Subcutaneous abdominal adipose tissue (tissue), 5 donors: ENCODE measurements around the gene ROR1.

Source experiments
- H3K27ac ChIP-seq: one replicate; pipeline ENCODE4 v1.7.0; 2013; ENCODE audit warnings: low read depth, mild to moderate bottlenecking, inconsistent platforms, low read length, moderate library complexity
- H3K27me3 ChIP-seq, 5 donors: one replicate each; pipeline ENCODE4 v1.7.0; 2013; ENCODE audit warnings: low read length in 5 of 5, inconsistent platforms in 1 of 5; ENCODE audit not compliant: control insufficient read depth in 5 of 5, insufficient read depth in 4 of 5
- H3K36me3 ChIP-seq, 5 donors: one replicate each; pipeline ENCODE4 v1.7.0; 2013; ENCODE audit warnings: low read length in 5 of 5; ENCODE audit not compliant: control insufficient read depth in 5 of 5, insufficient read depth in 5 of 5
- H3K4me1 ChIP-seq, 5 donors: one replicate each; pipeline ENCODE4 v1.7.0; 2013; ENCODE audit warnings: low read length in 5 of 5, mild to moderate bottlenecking in 3 of 5, moderate library complexity in 1 of 5; ENCODE audit not compliant: control insufficient read depth in 5 of 5, insufficient read depth in 5 of 5
- H3K4me3 ChIP-seq, 5 donors: one replicate each; pipeline ENCODE4 v1.7.0; 2013; ENCODE audit warnings: low read length in 5 of 5, low read depth in 1 of 5
- H3K9ac ChIP-seq, 5 donors: one replicate each; pipeline ENCODE4 v1.7.0; 2013; ENCODE audit warnings: low read length in 5 of 5, mild to moderate bottlenecking in 4 of 5, moderate library complexity in 3 of 5
- H3K9me3 ChIP-seq, 5 donors: one replicate each; pipeline ENCODE4 v1.7.0; 2013; ENCODE audit warnings: low read length in 5 of 5; ENCODE audit not compliant: control insufficient read depth in 5 of 5
- donor health status: healthy.
- donor health status: healthy.
- donor health status: healthy.
- donor health status: healthy.
- donor health status: healthy.

Gene ROR1

GRCh38 chr1:64121766-64122385, 348.1 kb downstream of the ROR1 start:
- H3K4me3 ChIP-seq: no peak overlapping the region
- H3K9ac ChIP-seq: no peak overlapping the region
- no peak overlapping the region for H3K27ac ChIP-seq
- no peaks in the 10 kb centered on the region for H3K9me3 ChIP-seq
- H3K4me1 ChIP-seq: no peaks in the 10 kb centered on the region
- H3K27me3 ChIP-seq: no peaks in the 10 kb centered on the region
- H3K36me3 ChIP-seq: no peaks in the 10 kb centered on the region

- H3K4me1 ChIP-seq: no peaks in the 10 kb centered on the region
- no peak overlapping the region for H3K27ac ChIP-seq
- no peaks in the 10 kb centered on the region for H3K36me3 ChIP-seq
- H3K27me3 ChIP-seq: no peaks in the 10 kb centered on the region
- H3K9me3 ChIP-seq: no peaks in the 10 kb centered on the region
- H3K9ac ChIP-seq: no peak overlapping the region
- no peak overlapping the region for H3K4me3 ChIP-seq
These were observed 348.8 kb downstream of the ROR1 start for GRCh38 chr1:64122588-64122987.

- Histone ChIP-seq H3K9me3 (no peaks in the 10 kb centered on the region), H3K4me3 (no peak overlapping the region), H3K27ac (no peak overlapping the region), H3K9ac (no peak overlapping the region), H3K4me1 (no peaks in the 10 kb centered on the region), H3K36me3 (no peaks in the 10 kb centered on the region), H3K27me3 (no peaks in the 10 kb centered on the region)
These were observed 351.1 kb downstream of the ROR1 start for GRCh38 chr1:64124704-64125440.

GRCh38 chr1:64126581-64126980, 352.8 kb downstream of the ROR1 start:
- no peak overlapping the region for H3K27ac ChIP-seq
- no peak overlapping the region for H3K4me3 ChIP-seq
- no peaks in the 10 kb centered on the region for H3K9me3 ChIP-seq
- no peaks in the 10 kb centered on the region for H3K36me3 ChIP-seq
- H3K9ac ChIP-seq: no peak overlapping the region
- H3K27me3 ChIP-seq: no peaks in the 10 kb centered on the region
- no peaks in the 10 kb centered on the region for H3K4me1 ChIP-seq

- H3K36me3 ChIP-seq: no peaks in the 10 kb centered on the region
- H3K4me3 ChIP-seq: no peak overlapping the region
- H3K9ac ChIP-seq: no peak overlapping the region
- H3K27ac ChIP-seq: no peak overlapping the region
- H3K9me3 ChIP-seq: no peaks in the 10 kb centered on the region
- no peaks in the 10 kb centered on the region for H3K27me3 ChIP-seq
- no peaks in the 10 kb centered on the region for H3K4me1 ChIP-seq
These were observed 353.5 kb downstream of the ROR1 start for GRCh38 chr1:64127297-64127696.

GRCh38 chr1:64129701-64130100, 355.9 kb downstream of the ROR1 start:
- Histone ChIP-seq H3K27ac (no peak overlapping the region), H3K4me1 (no peaks in the 10 kb centered on the region), H3K27me3 (no peaks in the 10 kb centered on the region), H3K4me3 (no peak overlapping the region), H3K9me3 (no peaks in the 10 kb centered on the region), H3K36me3 (no peaks in the 10 kb centered on the region), H3K9ac (no peak overlapping the region)

GRCh38 chr1:64131155-64131554, 357.3 kb downstream of the ROR1 start:
- H3K4me1 ChIP-seq: peaks cover 0 to 9% (median 0%) of the 10 kb centered on the region in 5 donors
- H3K9ac ChIP-seq: no peak overlapping the region
- H3K4me3 ChIP-seq: no peak overlapping the region
- H3K9me3 ChIP-seq: no peaks in the 10 kb centered on the region
- no peak overlapping the region for H3K27ac ChIP-seq
- H3K27me3 ChIP-seq: no peaks in the 10 kb centered on the region
- H3K36me3 ChIP-seq: no peaks in the 10 kb centered on the region

- no peak overlapping the region for H3K4me3 ChIP-seq
- H3K9me3 ChIP-seq: no peaks in the 10 kb centered on the region
- H3K9ac ChIP-seq: no peak overlapping the region
- peaks cover 0 to 14% (median 3%) of the 10 kb centered on the region in 5 donors for H3K4me1 ChIP-seq
- H3K27ac ChIP-seq: no peak overlapping the region
- H3K36me3 ChIP-seq: no peaks in the 10 kb centered on the region
- no peaks in the 10 kb centered on the region for H3K27me3 ChIP-seq
These were observed 359.2 kb downstream of the ROR1 start for GRCh38 chr1:64133036-64133435.

GRCh38 chr1:64135462-64136223, 361.8 kb downstream of the ROR1 start:
- no peaks in the 10 kb centered on the region for H3K9me3 ChIP-seq
- no peaks in the 10 kb centered on the region for H3K27me3 ChIP-seq
- H3K4me3 ChIP-seq: no peak overlapping the region
- no peaks in the 10 kb centered on the region for H3K36me3 ChIP-seq
- H3K27ac ChIP-seq: no peak overlapping the region
- no peak overlapping the region for H3K9ac ChIP-seq
- H3K4me1 ChIP-seq: peaks cover 0 to 14% (median 3%) of the 10 kb centered on the region in 5 donors

GRCh38 chr1:64136296-64136695, 362.5 kb downstream of the ROR1 start:
- H3K4me3 ChIP-seq: no peak overlapping the region

More at GRCh38 chr1:64136296-64136695, 362.5 kb downstream of the ROR1 start:
- Histone ChIP-seq H3K9ac (no peak overlapping the region), H3K27me3 (no peaks in the 10 kb centered on the region), H3K36me3 (peaks cover 0 to 1% (median 0%) of the 10 kb centered on the region in 5 donors), H3K27ac (no peak overlapping the region), H3K9me3 (no peaks in the 10 kb centered on the region), H3K4me1 (peaks cover 0 to 14% (median 3%) of the 10 kb centered on the region in 5 donors)
